Psoas muscle (tissue), 8 donors: ENCODE measurements around the gene LYRM2. TPM values are rescaled to one million over a fixed set of nuclear protein-coding genes. Genes with fewer than 3 reads are reported as not detected.

Experiments used
- ATAC-seq, 4 donors: fragments of 200-7000 bp; cut with Tn5 transposase; one replicate each; pipeline ENCODE4 v1.9.1; 2020; ENCODE audit warnings: moderate library complexity in 3 of 4, mild to moderate bottlenecking in 2 of 4
- DNase-seq, 2 donors: peaks; one replicate each; pipeline ENCODE4 v3.0.0-alpha.2; 2020
- H3K27ac ChIP-seq: fragments of 200-600 bp; one replicate; pipeline ENCODE4 v1.8.0; 2022
- H3K27me3 ChIP-seq, 3 donors: fragments of 200-600 bp in 1 of 3; one replicate each; pipeline versions ENCODE4 v1.6.1 to v1.8.0; 2013 to 2022; ENCODE audit warnings: low read length in 2 of 3, mild to moderate bottlenecking in 2 of 3, moderate library complexity in 1 of 3; ENCODE audit not compliant: insufficient read depth in 3 of 3
- H3K36me3 ChIP-seq, 2 donors: fragments of 200-600 bp in 1 of 2; one replicate each; pipeline versions ENCODE4 v1.6.1 to v1.8.0; 2013 to 2022; ENCODE audit warnings: low read depth in 1 of 2, mild to moderate bottlenecking in 1 of 2, moderate library complexity in 1 of 2; ENCODE audit not compliant: insufficient read depth in 1 of 2
- H3K4me1 ChIP-seq: fragments of 200-600 bp; one replicate; pipeline ENCODE4 v1.8.0; 2022
- H3K4me3 ChIP-seq: fragments of 200-600 bp; one replicate; pipeline ENCODE4 v1.8.0; 2022; ENCODE audit warnings: mild to moderate bottlenecking
- H3K9me3 ChIP-seq: fragments of 200-600 bp; one replicate; pipeline ENCODE4 v1.8.0; 2022
- CTCF ChIP-seq: fragments of 200-600 bp; IDR thresholded peaks from one replicate; pipeline ENCODE4 v1.8.0; 2022; ENCODE audit warnings: antibody characterized with exemption
- WGBS, 3 donors: extraction: QIAGEN DNeasy Blood & Tissue Kit; methylation state at CpG; one replicate each; pipeline versions ENCODE4 v1.1.6 to v1.1.7; 2013; 5-methylcytosine and 5-hydroxymethylcytosine counted together
- intact Hi-C, 2 donors: fragments of 100-400 bp; cut with DNase I; formaldehyde crosslinking; loops; one replicate each; pipeline versions ENCODE4 v1.11.0 to v1.14.2; 2022
- polyA plus RNA-seq, 3 donors: library from polyadenylated mRNA; stranded (reverse); fragments of 200-250 nt; gene quantifications; one replicate each; pipeline ENCODE4 v1.2.3, GENCODE V29; 2013
- total RNA-seq, 4 donors: library from RNA; stranded (reverse); fragmentation: NEBNext Ultra II Directional in 2 of 4; extraction: Animal tissue kit (Norgen Biotek cat#: 25700) in 2 of 4; gene quantifications; one replicate each; pipeline versions ENCODE4 v1.2.1 to v1.2.4, GENCODE V29; 2021 to 2023
- donor health status: healthy with polysubstance abuse.
- donor health status: DM: no; HTN: no; CAD: no; lungs with moderate emphysema.
- donor health status: Bipolar disorder and iron deficiency.
- donor health status: healthy.
- donor health status: DM: yes; HTN: yes; CAD: no.
- donor health status: DM: no; HTN: no; CAD: no.
- donor health status: DM: no; HTN: no; CAD: no.
- donor health status: DM: yes; HTN: yes; CAD: no.

LYRM2 gene
- total and polyA plus RNA-seq, 7 donors, result 22.1 to 71.1 (median 37.0) TPM

DNA sequence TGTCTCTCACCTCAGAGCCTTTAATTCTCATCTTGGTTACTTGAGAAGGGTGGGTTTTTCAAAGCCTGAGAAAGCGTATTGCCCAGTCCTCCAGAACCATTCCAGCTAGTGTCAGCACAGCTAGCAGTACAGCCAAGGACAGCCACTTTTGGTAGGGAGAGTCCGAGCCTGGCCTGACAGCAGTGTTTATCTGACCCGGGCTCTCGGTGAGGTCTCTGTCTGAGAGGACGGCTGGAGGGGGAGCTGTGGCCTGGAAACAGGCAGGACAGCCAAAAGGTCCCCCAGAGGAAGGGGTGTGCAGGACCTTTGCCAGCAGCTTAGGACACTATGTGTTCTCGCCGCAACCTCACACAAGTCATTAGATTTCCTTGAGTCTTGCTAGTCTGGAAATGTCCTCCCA is 38.8 kb downstream of the LYRM2 start:
- no peak overlapping the region for H3K4me3 ChIP-seq

GRCh38 chr6:89597988-89598387 is 40.6 kb downstream of the LYRM2 start:
- no peak for DNase-seq
- ATAC-seq, result peak in 2 of 4 donors; percentile 27 to 32
- no peak overlapping the region for H3K27ac ChIP-seq
- no peak for TF ChIP-seq CTCF
- intact Hi-C loops, result loop anchor here in 1 of 2 donors (5.0 kb wide), 1 partner anchor 96 kb away; no protein-coding TSS in a partner anchor
- peaks cover 10% of the 10 kb centered on the region for H3K4me1 ChIP-seq
- H3K36me3 ChIP-seq, result no peaks in the 10 kb centered on the region
- H3K4me3 ChIP-seq, result no peak overlapping the region
- no peaks in the 10 kb centered on the region for H3K9me3 ChIP-seq
- no peaks in the 10 kb centered on the region for H3K27me3 ChIP-seq
- 36 to 63% (median 58%) methylated on average over 3 of the region's 3 CpGs for WGBS, 3 donors

More for the DNA sequence above, 38.8 kb downstream of the LYRM2 start:
- H3K27me3 ChIP-seq, result no peaks in the 10 kb centered on the region
- WGBS, 3 donors, result 61 to 71% (median 66%) methylated on average over 7 of the region's 7 CpGs
- H3K36me3 ChIP-seq, result no peaks in the 10 kb centered on the region
- TF ChIP-seq CTCF, result no peak
- DNase-seq (no peak), ATAC-seq (no peak)
- intact Hi-C loops, result loop anchor here in 1 of 2 donors (5.0 kb wide), 1 partner anchor 97 kb away; no protein-coding TSS in a partner anchor
- no peak overlapping the region for H3K27ac ChIP-seq
- H3K9me3 ChIP-seq, result no peaks in the 10 kb centered on the region
- H3K4me1 ChIP-seq, result peaks cover 11% of the 10 kb centered on the region

GRCh38 chr6:89597372-89597771 is 41.2 kb downstream of the LYRM2 start:
- no peak overlapping the region for H3K27ac ChIP-seq
- H3K27me3 ChIP-seq, result no peaks in the 10 kb centered on the region
- DNase-seq (no peak), ATAC-seq (no peak)
- H3K36me3 ChIP-seq, result no peaks in the 10 kb centered on the region
- intact Hi-C loops, result loop anchor here in 1 of 2 donors (5.0 kb wide), 1 partner anchor 95 kb away; no protein-coding TSS in a partner anchor
- H3K9me3 ChIP-seq, result no peaks in the 10 kb centered on the region
- no peak for TF ChIP-seq CTCF
- no peak overlapping the region for H3K4me3 ChIP-seq
- H3K4me1 ChIP-seq, result peaks cover 10% of the 10 kb centered on the region
- 42 to 77% (median 47%) methylated on average over 2 of the region's 2 CpGs for WGBS, 3 donors

GRCh38 chr6:89596484-89596883 is 42.1 kb downstream of the LYRM2 start:
- Histone ChIP-seq H3K27ac (no peak overlapping the region), H3K36me3 (no peaks in the 10 kb centered on the region), H3K27me3 (no peaks in the 10 kb centered on the region), H3K4me3 (no peak overlapping the region), H3K9me3 (no peaks in the 10 kb centered on the region), H3K4me1 (peaks cover 4% of the 10 kb centered on the region)
- ATAC-seq (no peak), DNase-seq (no peak)
- TF ChIP-seq CTCF, result no peak
- WGBS, 3 donors, result 91 to 100% (median 93%) methylated on average over 1 of the region's 1 CpG
- intact Hi-C loops, result loop anchor here in 1 of 2 donors (5.0 kb wide), 1 partner anchor 94 kb away; no protein-coding TSS in a partner anchor

DNA sequence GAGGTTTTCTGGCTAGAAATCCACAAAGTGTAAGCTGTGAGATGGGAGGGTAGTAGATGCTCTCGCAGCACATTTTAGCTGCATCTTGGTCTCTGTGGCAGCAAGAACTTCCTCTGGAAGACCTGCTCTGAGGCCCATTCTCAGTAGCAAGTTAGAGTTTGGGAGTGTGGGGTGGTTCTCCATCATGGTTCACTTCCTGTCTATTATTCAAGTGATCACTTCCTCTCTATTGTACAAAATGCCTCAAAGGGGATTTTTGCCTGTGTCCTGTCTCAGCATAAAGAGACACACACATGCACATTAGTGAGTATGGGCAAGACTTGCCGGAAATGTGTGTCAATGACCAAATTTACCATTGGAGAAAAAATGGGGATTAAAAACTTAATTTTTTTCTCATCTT is 42.5 kb downstream of the LYRM2 start:
- H3K4me1 ChIP-seq, result no peaks in the 10 kb centered on the region

More for the DNA sequence above, 42.5 kb downstream of the LYRM2 start:
- no peaks in the 10 kb centered on the region for H3K9me3 ChIP-seq
- ATAC-seq (no peak), DNase-seq (no peak)
- H3K4me3 ChIP-seq, result no peak overlapping the region
- H3K27ac ChIP-seq, result no peak overlapping the region
- no peaks in the 10 kb centered on the region for H3K27me3 ChIP-seq
- H3K36me3 ChIP-seq, result no peaks in the 10 kb centered on the region
- intact Hi-C loops, result loop anchor here in 1 of 2 donors (5.0 kb wide), 1 partner anchor 94 kb away; no protein-coding TSS in a partner anchor
- WGBS, 3 donors, result 86 to 91% (median 90%) methylated on average over 2 of the region's 2 CpGs
- TF ChIP-seq CTCF, result no peak
